HFF-Myc (cell line): Measurements from ENCODE around the gene RAVER2.
A peak's percentile ranks its signal among the peaks of the same experiment; 100 is the strongest.
"Not testable (repeated sequence)": the region's sequence is repeated elsewhere in the genome, so short reads cannot be mapped to it uniquely, and the experiment has no call there.

Source experiments
- DNase-seq: peaks from one replicate; pipeline ENCODE4 v3.0.0-alpha.2; 2011; ENCODE audit warnings: low read depth; ENCODE audit errors: extremely low read depth
- H3K4me3 ChIP-seq: replicated peaks from 2 replicates; pipeline ENCODE4 v1.5.1; 2011; ENCODE audit warnings: low read depth, mild to moderate bottlenecking, control low read depth, low read length
- CTCF ChIP-seq: IDR thresholded peaks from 2 replicates; pipeline ENCODE4 v1.5.1; 2012; ENCODE audit warnings: mild to moderate bottlenecking, low read depth, low read length, control low read depth; ENCODE audit errors: missing control alignments

Gene RAVER2

GRCh38 chr1:64744492-64745180 lies at the start of gene RAVER2:
TSS of gene RAVER2 (plus strand) at chr1:64745075. CDS start at chr1:64745173, 98 bp downstream.
- peak; percentile 51 for TF ChIP-seq CTCF
- peak within 1 kb of the TSS; percentile 78 for H3K4me3 ChIP-seq
- no peak for DNase-seq

GRCh38 chr1:64696879-64697278 lies 48.0 kb upstream of the RAVER2 start:
- no peak for DNase-seq
- no peak overlapping the region for H3K4me3 ChIP-seq
- no peak for TF ChIP-seq CTCF

GRCh38 chr1:64699327-64699726 lies 45.5 kb upstream of the RAVER2 start:
- TF ChIP-seq CTCF = no peak
- H3K4me3 ChIP-seq = no peak overlapping the region
- DNase-seq = no peak

- no peak for DNase-seq
- TF ChIP-seq CTCF = no peak
- no peak overlapping the region for H3K4me3 ChIP-seq
Observed at GRCh38 chr1:64701071-64701470, 43.8 kb upstream of the RAVER2 start.

- no peak overlapping the region for H3K4me3 ChIP-seq
- no peak for DNase-seq
Observed at GRCh38 chr1:64701886-64702285, 43.0 kb upstream of the RAVER2 start.

GRCh38 chr1:64702670-64703069 lies 42.2 kb upstream of the RAVER2 start:
- DNase-seq, H3K4me3 ChIP-seq: not testable (repeated sequence)

More at GRCh38 chr1:64701886-64702285, 43.0 kb upstream of the RAVER2 start:
- TF ChIP-seq CTCF = no peak

- no peak for TF ChIP-seq CTCF
- no peak overlapping the region for H3K4me3 ChIP-seq
- no peak for DNase-seq
Observed at GRCh38 chr1:64703600-64703999, 41.3 kb upstream of the RAVER2 start.
